ENCODE measurements around the gene ROBO1.

DNA sequence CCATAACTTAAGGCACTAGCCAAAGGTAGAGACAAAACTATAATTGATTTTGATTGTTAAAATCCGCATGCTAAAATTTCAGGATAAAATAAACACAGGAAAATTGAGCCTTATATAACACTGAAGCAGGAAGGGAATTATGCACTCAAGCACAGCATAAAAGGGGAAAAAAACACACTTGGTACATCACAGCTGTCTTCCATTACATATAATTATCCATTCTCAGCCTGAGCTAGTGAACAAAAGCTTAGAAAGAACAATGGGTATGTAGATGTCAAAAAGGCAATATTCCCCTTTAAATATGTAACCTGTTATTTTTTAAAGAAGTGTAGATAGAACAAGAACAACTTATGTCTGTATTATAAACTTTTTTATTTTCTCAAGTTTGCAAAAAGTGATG, 899.2 kb downstream of the ROBO1 start:
- TF ChIP-seq EZH2 (IDR thresholded peaks at IDR 0.05; ENCODE audit: insufficient read depth, poor library complexity, severe bottlenecking) (no peak), EZH2phosphoT487 (IDR thresholded peaks at IDR 0.05; ENCODE audit: insufficient read depth, low read depth) (no peak)
